ENCODE data around the gene ESRP2. TPM values are rescaled to one million over a fixed set of nuclear protein-coding genes. Genes with fewer than 3 reads are reported as not detected.

Gene ESRP2
- total and polyA plus RNA-seq, 2 donors: 10.1 to 10.7 TPM

GRCh38 chr16:68246121-68246520, 10.2 kb upstream of the ESRP2 start:
- 96% methylated on average over 7 of the region's 7 CpGs for WGBS
- no peaks in the 10 kb centered on the region for H3K27me3 ChIP-seq (ENCODE audit: control insufficient read depth in 2 of 2, insufficient read depth in 1 of 2, low read length in 1 of 2)
- H3K9me3 ChIP-seq (ENCODE audit: control insufficient read depth in 2 of 2, insufficient read depth in 1 of 2, low read length in 1 of 2): no peaks in the 10 kb centered on the region
- H3K4me1 ChIP-seq (ENCODE audit: control insufficient read depth in 2 of 2, insufficient read depth in 2 of 2, low read length in 2 of 2): peaks cover 37 to 52% of the 10 kb centered on the region in 2 donors
- H3K27ac ChIP-seq (ENCODE audit: low read depth in 1 of 2, low read length in 1 of 2): no peak overlapping the region
- H3K4me3 ChIP-seq (ENCODE audit: low read length in 2 of 2): peak overlapping the region; percentile 75 to 89
- DNase-seq (ENCODE audit: low read depth in 6 of 9, low spot score in 9 of 9): no peak
- H3K36me3 ChIP-seq (ENCODE audit: control insufficient read depth in 2 of 2, insufficient read depth in 2 of 2, low read length in 1 of 2): peaks cover 22 to 26% of the 10 kb centered on the region in 2 donors

- Histone ChIP-seq H3K4me3 (ENCODE audit: low read length in 2 of 2) (peak within 1 kb of the TSS; percentile 75 to 89), H3K27ac (ENCODE audit: low read depth in 1 of 2, low read length in 1 of 2) (peak within 1 kb of the TSS in 1 of 2 donors; percentile 36), H3K9me3 (ENCODE audit: control insufficient read depth in 2 of 2, insufficient read depth in 1 of 2, low read length in 1 of 2) (peaks cover 0 to 1% of the 10 kb centered on the region in 2 donors), H3K36me3 (ENCODE audit: control insufficient read depth in 2 of 2, insufficient read depth in 2 of 2, low read length in 1 of 2) (peaks cover 16 to 17% of the 10 kb centered on the region in 2 donors), H3K4me1 (ENCODE audit: control insufficient read depth in 2 of 2, insufficient read depth in 2 of 2, low read length in 2 of 2) (peaks cover 30 to 44% of the 10 kb centered on the region in 2 donors), H3K27me3 (ENCODE audit: control insufficient read depth in 2 of 2, insufficient read depth in 1 of 2, low read length in 1 of 2) (no peaks in the 10 kb centered on the region)
- WGBS: 2% methylated on average over 75 of the region's 75 CpGs
- peak; percentile 80 to 97 (median 93) for DNase-seq (ENCODE audit: low read depth in 6 of 9, low spot score in 9 of 9)
Measured at GRCh38 chr16:68244903-68245853, 9.3 kb upstream of the ESRP2 start, which contains the start of gene PLA2G15. PLA2G15 (plus strand) TSS chr16:68245373; CDS start chr16:68245427, 54 bp downstream.

- Histone ChIP-seq H3K9me3 (ENCODE audit: control insufficient read depth in 2 of 2, insufficient read depth in 1 of 2, low read length in 1 of 2) (peaks cover 0 to 5% of the 10 kb centered on the region in 2 donors), H3K27me3 (ENCODE audit: control insufficient read depth in 2 of 2, insufficient read depth in 1 of 2, low read length in 1 of 2) (no peaks in the 10 kb centered on the region), H3K27ac (ENCODE audit: low read depth in 1 of 2, low read length in 1 of 2) (peak overlapping the region in 1 of 2 donors; percentile 26), H3K4me1 (ENCODE audit: control insufficient read depth in 2 of 2, insufficient read depth in 2 of 2, low read length in 2 of 2) (peaks cover 35 to 51% of the 10 kb centered on the region in 2 donors), H3K36me3 (ENCODE audit: control insufficient read depth in 2 of 2, insufficient read depth in 2 of 2, low read length in 1 of 2) (peaks cover 11 to 13% of the 10 kb centered on the region in 2 donors), H3K4me3 (ENCODE audit: low read length in 2 of 2) (peak overlapping the region; percentile 75 to 89)
- 11% methylated on average over 20 of the region's 20 CpGs for WGBS
- no peak for DNase-seq (ENCODE audit: low read depth in 6 of 9, low spot score in 9 of 9)
Measured at GRCh38 chr16:68244481-68244902, 8.6 kb upstream of the ESRP2 start.

- Histone ChIP-seq H3K4me1 (ENCODE audit: control insufficient read depth in 2 of 2, insufficient read depth in 2 of 2, low read length in 2 of 2) (peaks cover 41 to 57% of the 10 kb centered on the region in 2 donors), H3K4me3 (ENCODE audit: low read length in 2 of 2) (no peak overlapping the region), H3K27ac (ENCODE audit: low read depth in 1 of 2, low read length in 1 of 2) (no peak overlapping the region), H3K27me3 (ENCODE audit: control insufficient read depth in 2 of 2, insufficient read depth in 1 of 2, low read length in 1 of 2) (no peaks in the 10 kb centered on the region), H3K9me3 (ENCODE audit: control insufficient read depth in 2 of 2, insufficient read depth in 1 of 2, low read length in 1 of 2) (peaks cover 0 to 5% of the 10 kb centered on the region in 2 donors), H3K36me3 (ENCODE audit: control insufficient read depth in 2 of 2, insufficient read depth in 2 of 2, low read length in 1 of 2) (no peaks in the 10 kb centered on the region)
- WGBS: 97% methylated on average over 9 of the region's 9 CpGs
- no peak for DNase-seq (ENCODE audit: low read depth in 6 of 9, low spot score in 9 of 9)
Measured at GRCh38 chr16:68242926-68243858, 7.3 kb upstream of the ESRP2 start.

- H3K27ac ChIP-seq (ENCODE audit: low read depth in 1 of 2, low read length in 1 of 2): no peak overlapping the region
- peaks cover 0 to 9% of the 10 kb centered on the region in 2 donors for H3K27me3 ChIP-seq (ENCODE audit: control insufficient read depth in 2 of 2, insufficient read depth in 1 of 2, low read length in 1 of 2)
- H3K36me3 ChIP-seq (ENCODE audit: control insufficient read depth in 2 of 2, insufficient read depth in 2 of 2, low read length in 1 of 2): no peaks in the 10 kb centered on the region
- DNase-seq (ENCODE audit: low read depth in 6 of 9, low spot score in 9 of 9): no peak
- H3K4me1 ChIP-seq (ENCODE audit: control insufficient read depth in 2 of 2, insufficient read depth in 2 of 2, low read length in 2 of 2): peaks cover 38 to 57% of the 10 kb centered on the region in 2 donors
- no peak overlapping the region for H3K4me3 ChIP-seq (ENCODE audit: low read length in 2 of 2)
- WGBS: 94% methylated on average over 7 of the region's 7 CpGs
- H3K9me3 ChIP-seq (ENCODE audit: control insufficient read depth in 2 of 2, insufficient read depth in 1 of 2, low read length in 1 of 2): peaks cover 0 to 9% of the 10 kb centered on the region in 2 donors
Measured at GRCh38 chr16:68242085-68242484, 6.2 kb upstream of the ESRP2 start.

GRCh38 chr16:68238029-68238345, 2.1 kb upstream of the ESRP2 start:
- H3K9me3 ChIP-seq (ENCODE audit: control insufficient read depth in 2 of 2, insufficient read depth in 1 of 2, low read length in 1 of 2): peaks cover 0 to 9% of the 10 kb centered on the region in 2 donors
- peak overlapping the region; percentile 73 to 79 for H3K27ac ChIP-seq (ENCODE audit: low read depth in 1 of 2, low read length in 1 of 2)
- WGBS: 17% methylated on average over 20 of the region's 20 CpGs
- peak overlapping the region; percentile 59 to 65 for H3K4me3 ChIP-seq (ENCODE audit: low read length in 2 of 2)
- peaks cover 0 to 10% of the 10 kb centered on the region in 2 donors for H3K36me3 ChIP-seq (ENCODE audit: control insufficient read depth in 2 of 2, insufficient read depth in 2 of 2, low read length in 1 of 2)
- H3K4me1 ChIP-seq (ENCODE audit: control insufficient read depth in 2 of 2, insufficient read depth in 2 of 2, low read length in 2 of 2): peaks cover 46 to 69% of the 10 kb centered on the region in 2 donors
- DNase-seq (ENCODE audit: low read depth in 6 of 9, low spot score in 9 of 9): no peak
- H3K27me3 ChIP-seq (ENCODE audit: control insufficient read depth in 2 of 2, insufficient read depth in 1 of 2, low read length in 1 of 2): peaks cover 0 to 34% of the 10 kb centered on the region in 2 donors

- under 1% methylated on average over 72 of the region's 72 CpGs for WGBS
- peak overlapping the region; percentile 73 to 82 for H3K27ac ChIP-seq (ENCODE audit: low read depth in 1 of 2, low read length in 1 of 2)
Measured at GRCh38 chr16:68237243-68238028, 1.5 kb upstream of the ESRP2 start.

GRCh38 chr16:68236826-68237242, 907 bp upstream of the ESRP2 start:
- Histone ChIP-seq H3K36me3 (ENCODE audit: control insufficient read depth in 2 of 2, insufficient read depth in 2 of 2, low read length in 1 of 2) (peaks cover 8 to 18% of the 10 kb centered on the region in 2 donors), H3K27ac (ENCODE audit: low read depth in 1 of 2, low read length in 1 of 2) (peak overlapping the region; percentile 73 to 82), H3K4me3 (ENCODE audit: low read length in 2 of 2) (peak overlapping the region; percentile 59 to 65), H3K9me3 (ENCODE audit: control insufficient read depth in 2 of 2, insufficient read depth in 1 of 2, low read length in 1 of 2) (peaks cover 0 to 9% of the 10 kb centered on the region in 2 donors), H3K27me3 (ENCODE audit: control insufficient read depth in 2 of 2, insufficient read depth in 1 of 2, low read length in 1 of 2) (peaks cover 0 to 34% of the 10 kb centered on the region in 2 donors), H3K4me1 (ENCODE audit: control insufficient read depth in 2 of 2, insufficient read depth in 2 of 2, low read length in 2 of 2) (peaks cover 46 to 81% of the 10 kb centered on the region in 2 donors)
- 8% methylated on average over 21 of the region's 21 CpGs for WGBS
- no peak for DNase-seq (ENCODE audit: low read depth in 6 of 9, low spot score in 9 of 9)

More at GRCh38 chr16:68237243-68238028, 1.5 kb upstream of the ESRP2 start:
- peak overlapping the region; percentile 59 to 65 for H3K4me3 ChIP-seq (ENCODE audit: low read length in 2 of 2)
- peaks cover 1 to 12% of the 10 kb centered on the region in 2 donors for H3K36me3 ChIP-seq (ENCODE audit: control insufficient read depth in 2 of 2, insufficient read depth in 2 of 2, low read length in 1 of 2)
- H3K9me3 ChIP-seq (ENCODE audit: control insufficient read depth in 2 of 2, insufficient read depth in 1 of 2, low read length in 1 of 2): peaks cover 0 to 9% of the 10 kb centered on the region in 2 donors
- peak in 8 of 9 donors; percentile 74 to 93 (median 84) for DNase-seq (ENCODE audit: low read depth in 6 of 9, low spot score in 9 of 9)
- H3K27me3 ChIP-seq (ENCODE audit: control insufficient read depth in 2 of 2, insufficient read depth in 1 of 2, low read length in 1 of 2): peaks cover 0 to 34% of the 10 kb centered on the region in 2 donors
- peaks cover 46 to 75% of the 10 kb centered on the region in 2 donors for H3K4me1 ChIP-seq (ENCODE audit: control insufficient read depth in 2 of 2, insufficient read depth in 2 of 2, low read length in 2 of 2)
